Neuronal stem cell (in vitro differentiated cells): ENCODE data around the gene FLYWCH1.

Experiments
- DNase-seq: peaks from one replicate; pipeline ENCODE4 v3.0.0-alpha.2; 2013; ENCODE audit warnings: low spot score
- H2AFZ ChIP-seq: one replicate; pipeline ENCODE4 v1.6.1; 2013; ENCODE audit warnings: mild to moderate bottlenecking, low read length, inconsistent platforms
- H2AK5ac ChIP-seq: 2 replicates; pipeline ENCODE4 v1.6.1; 2013; ENCODE audit warnings: low read depth, mild to moderate bottlenecking, inconsistent platforms, low read length, moderate library complexity, mixed read lengths
- H2BK120ac ChIP-seq: 2 replicates; pipeline ENCODE4 v1.6.1; 2013; ENCODE audit warnings: low read depth, mild to moderate bottlenecking, inconsistent platforms, low read length, moderate library complexity, mixed read lengths
- H2BK12ac ChIP-seq: one replicate; pipeline ENCODE4 v1.6.1; 2013; ENCODE audit warnings: low read length, inconsistent platforms
- H2BK15ac ChIP-seq: 2 replicates; pipeline ENCODE4 v1.6.1; 2013; ENCODE audit warnings: mild to moderate bottlenecking, low read length, inconsistent platforms, mixed read lengths
- H2BK5ac ChIP-seq: one replicate; pipeline ENCODE4 v1.6.1; 2013; ENCODE audit warnings: inconsistent platforms, mild to moderate bottlenecking, low read length, moderate library complexity
- H3K14ac ChIP-seq: one replicate; pipeline ENCODE4 v1.6.1; 2013; ENCODE audit warnings: low read length, inconsistent platforms
- H3K18ac ChIP-seq: 2 replicates; pipeline ENCODE4 v1.6.1; 2013; ENCODE audit warnings: low read length, inconsistent platforms
- H3K23ac ChIP-seq: 2 replicates; pipeline ENCODE4 v1.6.1; 2013; ENCODE audit warnings: low read depth, mild to moderate bottlenecking, mixed read lengths, low read length, inconsistent platforms; ENCODE audit not compliant: poor library complexity
- H3K27ac ChIP-seq: replicated peaks from 3 replicates; pipeline ENCODE4 v1.5.1; 2013; ENCODE audit warnings: low read length, inconsistent platforms
- H3K27me3 ChIP-seq, 3 experiments: 2 replicates each; pipeline ENCODE4 v1.6.1; 2013; ENCODE audit warnings: low read length in 3 of 3, mild to moderate bottlenecking in 2 of 3, inconsistent platforms in 1 of 3, low read depth in 1 of 3, mixed read lengths in 1 of 3, moderate library complexity in 1 of 3; ENCODE audit not compliant: control insufficient read depth in 3 of 3, insufficient read depth in 3 of 3
- H3K36me3 ChIP-seq, 2 donors: replicated peaks in 1 of 2; 2 replicates each; pipeline ENCODE4 v1.6.1; 2013; ENCODE audit warnings: low read length in 2 of 2; ENCODE audit not compliant: control insufficient read depth in 2 of 2, insufficient read depth in 2 of 2
- H3K4ac ChIP-seq: 2 replicates; pipeline ENCODE4 v1.6.1; 2013; ENCODE audit warnings: inconsistent platforms, mild to moderate bottlenecking, low read length, moderate library complexity
- H3K4me1 ChIP-seq, 2 donors: 1 replicate in 1 of 2; 2 replicates in 1 of 2; pipeline ENCODE4 v1.6.1; 2013; ENCODE audit warnings: low read length in 2 of 2, low read depth in 1 of 2; ENCODE audit not compliant: control insufficient read depth in 2 of 2, insufficient read depth in 1 of 2
- H3K4me2 ChIP-seq: one replicate; pipeline ENCODE4 v1.6.1; 2013; ENCODE audit warnings: mild to moderate bottlenecking, low read length, inconsistent platforms; ENCODE audit not compliant: insufficient read depth, poor library complexity, severe bottlenecking
- H3K4me3 ChIP-seq, 2 donors: 2 replicates each; pipeline ENCODE4 v1.5.1; 2013; ENCODE audit warnings: low read length in 2 of 2, mild to moderate bottlenecking in 2 of 2, inconsistent platforms in 1 of 2, moderate library complexity in 1 of 2
- H3K79me1 ChIP-seq: one replicate; pipeline ENCODE4 v1.6.1; 2013; ENCODE audit warnings: low read depth, mild to moderate bottlenecking, inconsistent platforms, low read length, moderate library complexity
- H3K9ac ChIP-seq: one replicate; pipeline ENCODE4 v1.6.1; 2013; ENCODE audit warnings: mild to moderate bottlenecking, low read depth, low read length, inconsistent platforms; ENCODE audit not compliant: poor library complexity
- H3K9me3 ChIP-seq, 2 donors: replicated peaks in 1 of 2; 2 replicates each; pipeline versions ENCODE3 to v1.6.1; 2013; ENCODE audit warnings: low read length in 2 of 2, mild to moderate bottlenecking in 2 of 2, inconsistent platforms in 1 of 2, low read depth in 1 of 2, mixed read lengths in 1 of 2, moderate library complexity in 1 of 2; ENCODE audit not compliant: control insufficient read depth in 2 of 2, insufficient read depth in 1 of 2
- H4K8ac ChIP-seq: one replicate; pipeline ENCODE4 v1.6.1; 2013; ENCODE audit warnings: low read depth, mild to moderate bottlenecking, inconsistent platforms, low read length, moderate library complexity
- H4K91ac ChIP-seq: one replicate; pipeline ENCODE4 v1.6.1; 2013; ENCODE audit warnings: low read length, low read depth, mild to moderate bottlenecking, inconsistent platforms; ENCODE audit not compliant: poor library complexity
- WGBS, 2 donors: extraction: QIAGEN DNeasy Blood & Tissue Kit; methylation state at CpG; one replicate each; pipeline ENCODE4 v1.1.7; 2013; ENCODE audit warnings: missing lambda C conversion rate in 2 of 2, mixed read lengths in 1 of 2; ENCODE audit not compliant: insufficient read length in 2 of 2, insufficient replicate concordance in 1 of 2; ENCODE audit errors: extremely low coverage in 2 of 2; 5-methylcytosine and 5-hydroxymethylcytosine counted together

The FLYWCH1 gene

DNA sequence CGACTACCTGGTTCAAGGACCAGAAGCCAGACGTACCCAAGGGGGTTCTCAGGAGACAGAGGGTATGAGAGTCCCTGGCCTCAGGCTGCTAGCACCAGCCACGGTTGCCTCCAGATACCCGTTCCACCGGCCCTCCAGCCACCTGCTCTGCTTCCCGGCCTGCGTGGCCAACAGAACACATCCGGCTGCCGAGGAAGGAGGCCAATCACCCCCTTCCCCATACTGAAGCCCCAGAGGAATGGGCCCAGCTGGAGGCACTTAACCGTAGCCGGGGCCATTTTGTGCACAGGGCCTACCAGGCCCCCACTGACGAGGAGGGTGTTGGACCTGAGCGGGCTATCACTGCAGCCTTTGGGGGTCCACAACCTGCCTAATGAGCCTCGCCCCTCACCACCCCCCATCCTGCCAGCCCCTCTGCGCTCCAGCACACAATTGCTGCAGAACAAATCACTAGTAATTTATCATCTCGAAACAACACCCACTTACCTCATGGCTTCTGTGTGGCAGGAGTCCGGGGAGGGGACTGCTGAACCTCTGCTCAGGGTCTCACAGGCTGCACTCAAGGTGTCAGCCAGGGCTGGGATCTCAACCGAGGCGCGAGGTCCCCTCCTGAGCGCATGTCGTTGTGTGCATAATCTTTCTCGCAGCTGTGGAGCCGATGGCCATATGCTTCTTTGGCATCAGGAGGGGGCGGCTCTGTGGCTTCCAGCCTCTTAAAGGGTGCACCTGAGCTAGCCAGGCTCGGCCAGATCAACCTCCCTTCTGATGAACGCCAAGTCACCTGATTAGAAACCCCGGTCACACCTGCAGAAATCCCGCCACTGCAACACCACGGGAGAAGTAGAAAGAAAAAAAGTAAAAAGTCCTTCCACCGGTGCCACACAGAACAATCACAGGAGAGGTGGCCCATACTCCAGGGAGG, 42.2 kb downstream of the FLYWCH1 start:
- no peak overlapping the region for H3K27ac ChIP-seq
- no peak overlapping the region for H4K8ac ChIP-seq
- no peak overlapping the region for H3K4me2 ChIP-seq
- no peak overlapping the region for H3K14ac ChIP-seq
- H2BK120ac ChIP-seq = no peak overlapping the region
- no peak overlapping the region for H2BK12ac ChIP-seq
- no peak for DNase-seq
- no peak overlapping the region for H2AK5ac ChIP-seq
- no peak overlapping the region for H2BK5ac ChIP-seq
- no peak overlapping the region for H3K4me3 ChIP-seq
- H2AFZ ChIP-seq = peak overlapping the region; percentile 68
- no peaks in the 10 kb centered on the region for H3K27me3 ChIP-seq
- H3K4ac ChIP-seq = no peak overlapping the region
- peaks cover 2 to 11% of the 10 kb centered on the region in 2 donors for H3K36me3 ChIP-seq
- peaks cover 0 to 7% of the 10 kb centered on the region in 2 donors for H3K4me1 ChIP-seq
- H3K18ac ChIP-seq = no peak overlapping the region
- no peak overlapping the region for H4K91ac ChIP-seq
- H3K9me3 ChIP-seq = no peaks in the 10 kb centered on the region
- H2BK15ac ChIP-seq = no peak overlapping the region
- H3K9ac ChIP-seq = no peak overlapping the region
- H3K23ac ChIP-seq = no peak overlapping the region
- H3K79me1 ChIP-seq = peaks cover 2% of the 10 kb centered on the region
- no CpG with 5 or more reads among the region's 31 CpGs for WGBS, 2 donors

GRCh38 chr16:2954656-2955381, 43.1 kb downstream of the FLYWCH1 start:
- peaks cover 2% of the 10 kb centered on the region for H3K79me1 ChIP-seq
- H3K23ac ChIP-seq = no peak overlapping the region
- H3K9ac ChIP-seq = no peak overlapping the region
- peaks cover 0 to 2% of the 10 kb centered on the region in 2 donors for H3K36me3 ChIP-seq
- H4K8ac ChIP-seq = no peak overlapping the region
- peak overlapping the region; percentile 66 for H2AK5ac ChIP-seq
- H3K27me3 ChIP-seq = no peaks in the 10 kb centered on the region
- H3K4ac ChIP-seq = no peak overlapping the region
- no peak overlapping the region for H3K4me2 ChIP-seq
- H2BK120ac ChIP-seq = no peak overlapping the region
- no CpG with 5 or more reads among the region's 26 CpGs for WGBS, 2 donors
- H2AFZ ChIP-seq = peak overlapping the region; percentile 72
- no peak overlapping the region for H2BK12ac ChIP-seq
- no peak overlapping the region for H3K27ac ChIP-seq
- peaks cover 0 to 7% of the 10 kb centered on the region in 2 donors for H3K4me1 ChIP-seq
- no peak overlapping the region for H4K91ac ChIP-seq
- H3K14ac ChIP-seq = no peak overlapping the region
- H3K4me3 ChIP-seq = no peak overlapping the region
- H3K9me3 ChIP-seq = no peaks in the 10 kb centered on the region
- H2BK5ac ChIP-seq = no peak overlapping the region
- H2BK15ac ChIP-seq = no peak overlapping the region
- no peak for DNase-seq
- H3K18ac ChIP-seq = peak overlapping the region; percentile 28

- no peak overlapping the region for H2BK5ac ChIP-seq
- no peak for DNase-seq
- H3K4me3 ChIP-seq = no peak overlapping the region
- peaks cover 0 to 7% of the 10 kb centered on the region in 2 donors for H3K4me1 ChIP-seq
- WGBS, 2 donors = no CpG with 5 or more reads among the region's 10 CpGs
- H3K27ac ChIP-seq = no peak overlapping the region
- H2AFZ ChIP-seq = peak overlapping the region; percentile 72
- H3K9ac ChIP-seq = no peak overlapping the region
- H3K14ac ChIP-seq = no peak overlapping the region
- no peaks in the 10 kb centered on the region for H3K36me3 ChIP-seq
- H4K91ac ChIP-seq = no peak overlapping the region
- H3K79me1 ChIP-seq = peaks cover 2% of the 10 kb centered on the region
- no peak overlapping the region for H3K18ac ChIP-seq
- no peak overlapping the region for H2BK120ac ChIP-seq
- no peak overlapping the region for H2BK12ac ChIP-seq
- H3K27me3 ChIP-seq = no peaks in the 10 kb centered on the region
- H3K23ac ChIP-seq = no peak overlapping the region
- no peaks in the 10 kb centered on the region for H3K9me3 ChIP-seq
- no peak overlapping the region for H4K8ac ChIP-seq
- no peak overlapping the region for H3K4me2 ChIP-seq
- H2BK15ac ChIP-seq = no peak overlapping the region
- peak overlapping the region; percentile 66 for H2AK5ac ChIP-seq
- no peak overlapping the region for H3K4ac ChIP-seq
Measured at GRCh38 chr16:2955438-2955778, 43.7 kb downstream of the FLYWCH1 start.
